AG20443 (cell line): ENCODE measurements around the gene RPL28.

Experiments
- DNase-seq: peaks from one replicate; pipeline ENCODE4 v3.0.0; 2012; ENCODE audit warnings: low spot score, mixed read lengths

RPL28 gene

GRCh38 chr19:55373993-55374757 lies 11.6 kb upstream of the RPL28 start:
- DNase-seq, result peak; percentile 64

GRCh38 chr19:55376241-55376933 lies 9.3 kb upstream of the RPL28 start, which contains the start of gene TMEM190:
TSS of gene TMEM190 (plus strand) at chr19:55376826. CDS start at chr19:55376854, 28 bp downstream.
- no peak for DNase-seq

- DNase-seq, result no peak
These were observed 8.2 kb upstream of the RPL28 start for GRCh38 chr19:55377356-55378131.

- DNase-seq, result no peak
These were observed 6.6 kb upstream of the RPL28 start for GRCh38 chr19:55379174-55379573.

- DNase-seq, result no peak
These were observed 3.7 kb upstream of the RPL28 start for GRCh38 chr19:55382013-55382412.

GRCh38 chr19:55382522-55383054 lies 3.1 kb upstream of the RPL28 start:
- no peak for DNase-seq

- peak; percentile 84 for DNase-seq
These were observed 2.2 kb upstream of the RPL28 start for GRCh38 chr19:55383279-55384130.

- DNase-seq, result no peak
These were observed 1.4 kb upstream of the RPL28 start, which contains the start of gene TMEM238 for GRCh38 chr19:55384131-55384919. TSS of gene TMEM238 (minus strand) at chr19:55384292. CDS start at chr19:55384259, 33 bp downstream.

GRCh38 chr19:55384920-55385723 lies 610 bp upstream of the RPL28 start:
- peak; percentile 93 for DNase-seq

- DNase-seq, result no peak
These were observed 800 bp downstream of the RPL28 start for GRCh38 chr19:55386493-55386971.

GRCh38 chr19:55387736-55388497 lies 2.2 kb downstream of the RPL28 start:
- no peak for DNase-seq

- DNase-seq, result no peak
These were observed 3.9 kb downstream of the RPL28 start for GRCh38 chr19:55389386-55390317.

- no peak for DNase-seq
These were observed 4.7 kb downstream of the RPL28 start for GRCh38 chr19:55390461-55390880.

- no peak for DNase-seq
These were observed 5.5 kb downstream of the RPL28 start for GRCh38 chr19:55391191-55391670.

GRCh38 chr19:55391702-55392615 lies 6.2 kb downstream of the RPL28 start:
- no peak for DNase-seq
